ENCODE results near the gene UBN1. TPM values are rescaled to one million over a fixed set of nuclear protein-coding genes. Genes with fewer than 3 reads are reported as not detected.

Gene UBN1, protein sequence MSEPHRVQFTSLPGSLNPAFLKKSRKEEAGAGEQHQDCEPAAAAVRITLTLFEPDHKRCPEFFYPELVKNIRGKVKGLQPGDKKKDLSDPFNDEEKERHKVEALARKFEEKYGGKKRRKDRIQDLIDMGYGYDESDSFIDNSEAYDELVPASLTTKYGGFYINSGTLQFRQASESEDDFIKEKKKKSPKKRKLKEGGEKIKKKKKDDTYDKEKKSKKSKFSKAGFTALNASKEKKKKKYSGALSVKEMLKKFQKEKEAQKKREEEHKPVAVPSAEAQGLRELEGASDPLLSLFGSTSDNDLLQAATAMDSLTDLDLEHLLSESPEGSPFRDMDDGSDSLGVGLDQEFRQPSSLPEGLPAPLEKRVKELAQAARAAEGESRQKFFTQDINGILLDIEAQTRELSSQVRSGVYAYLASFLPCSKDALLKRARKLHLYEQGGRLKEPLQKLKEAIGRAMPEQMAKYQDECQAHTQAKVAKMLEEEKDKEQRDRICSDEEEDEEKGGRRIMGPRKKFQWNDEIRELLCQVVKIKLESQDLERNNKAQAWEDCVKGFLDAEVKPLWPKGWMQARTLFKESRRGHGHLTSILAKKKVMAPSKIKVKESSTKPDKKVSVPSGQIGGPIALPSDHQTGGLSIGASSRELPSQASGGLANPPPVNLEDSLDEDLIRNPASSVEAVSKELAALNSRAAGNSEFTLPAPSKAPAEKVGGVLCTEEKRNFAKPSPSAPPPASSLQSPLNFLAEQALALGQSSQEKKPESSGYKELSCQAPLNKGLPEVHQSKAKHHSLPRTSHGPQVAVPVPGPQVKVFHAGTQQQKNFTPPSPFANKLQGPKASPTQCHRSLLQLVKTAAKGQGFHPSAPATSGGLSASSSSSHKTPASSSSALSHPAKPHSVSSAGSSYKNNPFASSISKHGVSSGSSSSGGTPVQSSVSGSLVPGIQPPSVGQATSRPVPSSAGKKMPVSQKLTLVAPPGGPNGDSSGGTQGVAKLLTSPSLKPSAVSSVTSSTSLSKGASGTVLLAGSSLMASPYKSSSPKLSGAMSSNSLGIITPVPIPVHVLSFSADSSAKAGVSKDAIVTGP (N-terminal part only)
- total RNA-seq = 10 to 100 TPM; 41.8 to 53.7 (median 48.2) TPM
- 27.7 TPM for total RNA-seq (2013)
- total RNA-seq = 82.9 to 146 (median 113) reads per million in 29 experiments

DNA sequence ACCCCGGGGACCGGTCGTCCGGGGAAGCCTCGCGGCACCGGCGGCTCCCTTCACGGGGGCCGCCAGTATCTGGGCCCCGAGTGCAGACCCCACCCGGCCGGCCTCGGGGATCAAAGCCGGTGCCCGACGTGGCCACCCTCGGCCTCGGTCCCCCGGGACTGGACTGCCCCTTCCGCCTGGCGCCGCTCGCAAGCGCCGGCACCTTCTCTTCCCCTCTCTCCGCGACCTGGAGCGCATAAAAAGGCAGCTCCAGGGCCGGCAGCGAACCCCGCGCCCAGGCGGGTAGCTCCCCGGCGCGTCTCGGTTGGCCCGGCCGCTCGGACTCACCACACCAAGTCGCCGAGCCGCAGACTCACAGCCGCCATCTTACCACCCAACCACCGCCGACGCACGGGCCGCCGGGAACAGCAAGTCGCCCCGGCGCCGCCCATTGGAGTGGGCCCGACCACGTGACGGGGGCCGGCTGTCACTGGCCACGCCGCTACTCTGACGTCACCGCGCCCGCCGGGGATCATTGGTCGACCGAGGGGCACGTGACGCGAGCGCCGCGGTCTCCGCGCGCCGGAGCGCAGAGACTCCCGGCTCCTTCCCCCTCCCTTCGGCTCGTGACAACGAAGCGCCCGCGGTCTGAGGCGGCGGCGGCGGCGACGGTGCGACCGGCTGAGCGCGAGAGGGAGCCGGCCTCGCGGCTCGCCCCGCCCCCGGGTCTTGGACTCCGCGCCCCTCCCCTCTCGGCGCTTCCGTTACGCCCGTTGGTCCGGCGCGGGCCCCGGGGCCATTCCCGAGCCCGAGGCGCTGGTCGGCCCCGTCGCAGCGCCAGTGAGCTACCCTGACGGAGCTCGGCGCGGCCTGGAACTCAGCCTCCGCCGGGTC, at the start of gene UBN1, which contains the start of gene GLYR1:
UBN1 (plus strand) TSS at position 581 of the 873 bp plus-strand sequence. CDS start 5,437 bp downstream, outside the sequence.
GLYR1 (minus strand) TSS at position 388 of the 873 bp plus-strand sequence; CDS start at position 365, 23 bp downstream.
- peak within 1 kb of the TSS; percentile 88 to 94 for H3K4me3 ChIP-seq (ENCODE audit: control insufficient read depth in 1 of 2, extremely low read depth in 1 of 2, low read length in 1 of 2)
- peak; percentile 96 to 100 (median 99) for DNase-seq
- no peaks in the 10 kb centered on the region for H3K9me3 ChIP-seq
- Mint-ChIP-seq H3K9me3 (no peaks in the 10 kb centered on the region), H3K27me3 (no peaks in the 10 kb centered on the region), H3K27ac (peak within 1 kb of the TSS; percentile 86 to 88), H3K36me3 (peaks cover 11% of the 10 kb centered on the region), H3K4me1 (peaks cover 54 to 61% (median 61%) of the 10 kb centered on the region in 3 donors), H3K4me3 (peak within 1 kb of the TSS; percentile 88 to 91 (median 88))
- peak; percentile 90 to 93 (median 92) for ATAC-seq (replicated peaks in 1 of 4)
- WGBS (ENCODE audit: insufficient coverage) = under 1% methylated on average over 126 of the region's 126 CpGs
- CTCF ChIA-PET = interaction anchor here in 1 of 2 donors (0.8 kb wide), 1 partner anchor 231 kb away, joined by 3 read pairs; no protein-coding TSS in a partner anchor
- peaks cover 26 to 36% of the 10 kb centered on the region in 2 experiments for H3K4me1 ChIP-seq (ENCODE audit: control insufficient read depth in 1 of 2, extremely low read depth in 1 of 2, insufficient read depth in 2 of 2, low read length in 2 of 2)
- H3K27me3 ChIP-seq (replicated peaks in 1 of 2; ENCODE audit: control insufficient read depth in 2 of 2, extremely low read depth in 1 of 2, insufficient read depth in 2 of 2, low read length in 1 of 2) = no peaks in the 10 kb centered on the region
- H3K36me3 ChIP-seq (ENCODE audit: control insufficient read depth in 2 of 2, extremely low read depth in 1 of 2, insufficient read depth in 1 of 2, low read length in 1 of 2) = peaks cover 2 to 28% of the 10 kb centered on the region in 2 donors
- H3K27ac ChIP-seq (ENCODE audit: low read length) = peak within 1 kb of the TSS; percentile 64
- POLR2A ChIA-PET = interaction anchor here in 1 of 2 donors (0.6 kb wide), 1 partner anchor 13 kb away, joined by 3 read pairs; no protein-coding TSS in a partner anchor

DNA sequence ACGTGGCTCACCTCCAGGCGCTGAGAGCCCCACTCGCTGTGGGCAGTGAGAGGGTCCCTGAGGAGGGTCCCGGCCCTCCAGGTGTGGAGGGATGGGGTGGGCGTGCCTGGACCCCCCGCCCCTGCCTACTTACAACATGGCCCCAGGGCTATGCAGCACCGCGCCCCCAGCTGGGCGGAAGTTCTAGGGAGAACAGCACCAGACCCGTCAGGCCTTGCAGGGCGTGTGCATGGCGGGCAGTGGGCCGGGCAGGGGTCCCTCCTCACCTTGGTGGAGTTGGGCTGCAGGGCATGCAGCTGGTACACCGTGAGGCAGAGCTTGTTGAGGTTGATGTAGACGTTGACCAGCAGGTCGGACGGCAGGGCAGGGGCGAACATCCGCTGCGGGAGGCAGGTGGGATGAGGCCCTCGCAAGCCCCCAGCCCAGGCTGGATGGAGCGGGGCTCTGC, 49.5 kb upstream of the UBN1 start:
- Mint-ChIP-seq H3K9me3 (no peaks in the 10 kb centered on the region), H3K4me1 (peaks cover 7 to 12% (median 11%) of the 10 kb centered on the region in 3 donors), H3K27me3 (no peaks in the 10 kb centered on the region), H3K27ac (no peak overlapping the region), H3K4me3 (no peak overlapping the region), H3K36me3 (no peaks in the 10 kb centered on the region)
- no peak overlapping the region for H3K4me3 ChIP-seq (ENCODE audit: control insufficient read depth in 1 of 2, extremely low read depth in 1 of 2, low read length in 1 of 2)
- H3K4me1 ChIP-seq (ENCODE audit: control insufficient read depth in 1 of 2, extremely low read depth in 1 of 2, insufficient read depth in 2 of 2, low read length in 2 of 2) = peaks cover 2 to 18% of the 10 kb centered on the region in 2 experiments
- H3K27ac ChIP-seq (ENCODE audit: low read length) = no peak overlapping the region
- no peak for ATAC-seq (replicated peaks in 1 of 4)
- no peaks in the 10 kb centered on the region for H3K9me3 ChIP-seq
- DNase-seq = no peak
- POLR2A ChIA-PET = no interaction called here
- CTCF ChIA-PET = no interaction called here
- peaks cover 0 to 3% of the 10 kb centered on the region in 2 donors for H3K36me3 ChIP-seq (ENCODE audit: control insufficient read depth in 2 of 2, extremely low read depth in 1 of 2, insufficient read depth in 1 of 2, low read length in 1 of 2)
- H3K27me3 ChIP-seq (replicated peaks in 1 of 2; ENCODE audit: control insufficient read depth in 2 of 2, extremely low read depth in 1 of 2, insufficient read depth in 2 of 2, low read length in 1 of 2) = no peaks in the 10 kb centered on the region
- 91% methylated on average over 15 of the region's 22 CpGs for WGBS (ENCODE audit: insufficient coverage)

DNA sequence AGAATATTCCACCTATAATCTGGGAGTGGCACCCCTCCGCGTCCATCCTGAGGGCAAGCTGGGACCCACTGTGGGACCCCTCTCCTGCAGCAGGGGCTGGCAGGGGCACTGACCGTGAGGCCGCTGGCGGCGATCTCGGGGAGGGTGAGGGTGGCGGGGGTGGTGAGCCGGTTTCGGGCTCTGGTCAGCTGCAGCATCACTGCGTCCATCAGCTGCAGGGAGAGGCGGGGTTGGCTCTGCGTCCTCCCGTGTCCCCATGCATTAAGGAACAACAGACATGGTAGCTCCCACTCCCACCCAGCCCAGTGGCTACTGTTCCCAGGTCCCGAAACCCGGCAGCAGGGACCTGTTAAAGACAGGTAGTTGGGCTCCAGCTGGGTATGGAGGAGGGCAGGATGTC, 48.8 kb upstream of the UBN1 start:
- ATAC-seq (replicated peaks in 1 of 4) = no peak
- DNase-seq = no peak
- ChIA-PET CTCF (no interaction called here), POLR2A (no interaction called here)
- Histone ChIP-seq H3K9me3 (no peaks in the 10 kb centered on the region), H3K27me3 (replicated peaks in 1 of 2; ENCODE audit: control insufficient read depth in 2 of 2, extremely low read depth in 1 of 2, insufficient read depth in 2 of 2, low read length in 1 of 2) (no peaks in the 10 kb centered on the region), H3K4me1 (ENCODE audit: control insufficient read depth in 1 of 2, extremely low read depth in 1 of 2, insufficient read depth in 2 of 2, low read length in 2 of 2) (peaks cover 2 to 21% of the 10 kb centered on the region in 2 experiments), H3K4me3 (ENCODE audit: control insufficient read depth in 1 of 2, extremely low read depth in 1 of 2, low read length in 1 of 2) (no peak overlapping the region), H3K27ac (ENCODE audit: low read length) (no peak overlapping the region), H3K36me3 (ENCODE audit: control insufficient read depth in 2 of 2, extremely low read depth in 1 of 2, insufficient read depth in 1 of 2, low read length in 1 of 2) (peaks cover 0 to 3% of the 10 kb centered on the region in 2 donors)
- Mint-ChIP-seq H3K4me1 (peaks cover 7 to 19% (median 16%) of the 10 kb centered on the region in 3 donors), H3K27ac (no peak overlapping the region), H3K36me3 (no peaks in the 10 kb centered on the region), H3K27me3 (no peaks in the 10 kb centered on the region), H3K4me3 (no peak overlapping the region), H3K9me3 (no peaks in the 10 kb centered on the region)
- 96% methylated on average over 7 of the region's 16 CpGs for WGBS (ENCODE audit: insufficient coverage)

DNA sequence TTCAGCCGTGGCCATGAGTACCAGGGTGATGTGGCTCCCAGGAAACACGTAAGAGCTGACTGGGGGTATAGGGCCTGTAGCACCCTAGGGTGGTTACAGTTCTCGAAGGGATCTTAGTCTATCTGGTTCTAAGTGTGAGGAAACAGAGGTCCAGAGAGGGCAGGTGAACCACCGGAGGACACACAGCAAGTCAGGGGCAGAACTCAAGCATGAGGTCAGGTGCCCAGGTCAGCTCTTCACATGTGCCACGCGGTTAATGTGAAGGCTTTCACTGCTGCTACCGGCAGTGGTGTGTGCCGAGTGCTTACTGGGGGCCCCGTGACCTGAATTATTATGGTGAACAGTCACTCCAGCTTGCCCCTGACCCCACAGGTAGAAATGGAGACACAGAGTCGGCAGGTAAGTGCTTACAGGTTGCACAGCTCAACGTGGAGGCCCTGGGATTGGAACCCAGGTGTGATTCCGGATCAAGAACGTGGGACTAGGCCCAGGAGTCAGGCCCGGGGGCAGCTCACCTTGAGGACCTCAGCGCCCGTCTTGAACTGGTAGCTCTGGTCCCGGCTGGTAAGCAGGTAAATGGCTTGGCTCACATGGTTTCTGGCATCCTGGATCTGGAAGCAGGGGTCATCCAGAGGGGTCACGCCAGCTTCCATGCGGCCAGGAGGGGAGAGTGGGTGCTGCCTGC, 48.0 kb upstream of the UBN1 start:
- Mint-ChIP-seq H3K9me3 (no peaks in the 10 kb centered on the region), H3K4me3 (peak overlapping the region in 1 of 3 donors; percentile 44), H3K36me3 (no peaks in the 10 kb centered on the region), H3K4me1 (peaks cover 7 to 21% (median 18%) of the 10 kb centered on the region in 3 donors), H3K27ac (peak overlapping the region in 1 of 2 donors; percentile 28), H3K27me3 (no peaks in the 10 kb centered on the region)
- Histone ChIP-seq H3K27ac (ENCODE audit: low read length) (no peak overlapping the region), H3K4me1 (ENCODE audit: control insufficient read depth in 1 of 2, extremely low read depth in 1 of 2, insufficient read depth in 2 of 2, low read length in 2 of 2) (peaks cover 2 to 21% of the 10 kb centered on the region in 2 experiments), H3K9me3 (no peaks in the 10 kb centered on the region), H3K4me3 (ENCODE audit: control insufficient read depth in 1 of 2, extremely low read depth in 1 of 2, low read length in 1 of 2) (no peak overlapping the region), H3K27me3 (replicated peaks in 1 of 2; ENCODE audit: control insufficient read depth in 2 of 2, extremely low read depth in 1 of 2, insufficient read depth in 2 of 2, low read length in 1 of 2) (no peaks in the 10 kb centered on the region), H3K36me3 (ENCODE audit: control insufficient read depth in 2 of 2, extremely low read depth in 1 of 2, insufficient read depth in 1 of 2, low read length in 1 of 2) (peaks cover 0 to 3% of the 10 kb centered on the region in 2 donors)
- DNase-seq (no peak), ATAC-seq (replicated peaks in 1 of 4) (no peak)
- CTCF ChIA-PET = no interaction called here
- WGBS (ENCODE audit: insufficient coverage) = 92% methylated on average over 17 of the region's 19 CpGs
- POLR2A ChIA-PET = no interaction called here

DNA sequence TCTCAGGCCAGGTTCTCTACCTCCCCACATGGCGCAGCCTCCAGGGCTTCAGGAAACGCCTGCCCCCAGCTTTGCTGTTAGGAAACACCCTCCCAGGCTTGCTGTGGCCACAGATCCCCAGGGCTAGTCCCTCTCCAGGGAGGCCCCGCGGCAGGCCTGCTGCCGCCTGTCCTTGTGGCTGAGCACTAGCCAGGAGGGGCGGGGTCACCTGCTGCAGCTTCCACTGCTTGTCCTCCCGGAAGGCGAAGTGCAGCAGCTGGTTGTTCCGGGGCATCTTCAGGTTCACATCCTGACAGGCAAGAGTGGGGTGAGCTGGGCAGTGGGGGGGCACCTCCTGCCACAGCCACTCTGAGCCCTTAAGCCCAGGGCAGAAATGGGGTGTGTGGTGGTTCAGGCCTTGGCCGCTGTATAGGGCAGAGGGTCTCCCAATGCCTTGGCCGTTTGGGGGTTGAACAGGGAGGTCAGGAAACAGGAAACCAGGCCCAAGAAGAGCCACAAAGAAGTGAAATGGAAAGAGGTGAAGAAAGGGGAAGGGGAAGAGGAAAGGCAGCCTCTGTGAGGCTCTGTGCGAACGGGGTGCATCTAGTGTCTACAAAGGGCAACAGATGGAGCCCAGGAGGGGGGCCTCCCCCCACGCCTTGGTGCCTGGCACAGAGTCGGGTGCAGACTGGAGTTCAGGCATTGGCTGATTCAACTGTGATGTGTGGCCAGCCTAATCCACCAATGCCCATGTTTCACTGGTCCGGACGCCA, 46.8 kb upstream of the UBN1 start:
- Mint-ChIP-seq H3K4me1 (peaks cover 7 to 21% (median 18%) of the 10 kb centered on the region in 3 donors), H3K36me3 (peaks cover 3% of the 10 kb centered on the region), H3K4me3 (peak overlapping the region; percentile 28 to 87 (median 62)), H3K27ac (peak overlapping the region; percentile 83 to 87), H3K9me3 (no peaks in the 10 kb centered on the region), H3K27me3 (no peaks in the 10 kb centered on the region)
- Histone ChIP-seq H3K4me3 (ENCODE audit: control insufficient read depth in 1 of 2, extremely low read depth in 1 of 2, low read length in 1 of 2) (no peak overlapping the region), H3K27me3 (replicated peaks in 1 of 2; ENCODE audit: control insufficient read depth in 2 of 2, extremely low read depth in 1 of 2, insufficient read depth in 2 of 2, low read length in 1 of 2) (no peaks in the 10 kb centered on the region), H3K4me1 (ENCODE audit: control insufficient read depth in 1 of 2, extremely low read depth in 1 of 2, insufficient read depth in 2 of 2, low read length in 2 of 2) (peaks cover 2 to 21% of the 10 kb centered on the region in 2 experiments), H3K27ac (ENCODE audit: low read length) (peak overlapping the region; percentile 91), H3K9me3 (no peaks in the 10 kb centered on the region), H3K36me3 (ENCODE audit: control insufficient read depth in 2 of 2, extremely low read depth in 1 of 2, insufficient read depth in 1 of 2, low read length in 1 of 2) (peaks cover 0 to 3% of the 10 kb centered on the region in 2 donors)
- ChIA-PET CTCF (no interaction called here), POLR2A (no interaction called here)
- 82% methylated on average over 11 of the region's 17 CpGs for WGBS (ENCODE audit: insufficient coverage)
- DNase-seq (no peak), ATAC-seq (replicated peaks in 1 of 4) (no peak)
